ENCODE results near the gene TBC1D9B.

DNA sequence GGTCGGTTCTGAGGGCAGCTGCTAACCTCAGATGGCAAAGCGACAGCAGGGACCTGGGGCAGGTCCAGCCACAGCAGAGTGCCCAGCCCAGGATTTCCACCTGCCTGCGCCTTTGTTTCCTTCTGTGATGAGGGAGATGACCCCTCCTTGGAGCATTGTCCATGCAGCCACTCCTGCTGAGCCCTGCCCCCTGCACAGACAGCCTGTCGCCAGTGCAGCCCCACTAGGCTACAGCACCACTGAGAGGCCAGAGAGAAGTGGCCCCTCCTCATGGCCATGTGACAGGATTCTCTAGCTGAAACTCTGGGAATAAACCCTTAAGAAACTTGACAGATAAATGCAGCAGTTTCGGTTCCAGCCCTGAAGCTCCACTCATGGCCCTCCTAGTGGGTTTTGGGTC is 38.6 kb downstream of the TBC1D9B start:
- TF ChIP-seq EZH2 (IDR thresholded peaks at IDR 0.05; ENCODE audit: insufficient read depth, poor library complexity, severe bottlenecking) (no peak), EZH2phosphoT487 (IDR thresholded peaks at IDR 0.05; ENCODE audit: insufficient read depth, low read depth) (no peak)
